Muscle layer of colon (tissue), 2 donors: Measurements from ENCODE around the gene TRIM65.
A peak's percentile ranks its signal among the peaks of the same experiment; 100 is the strongest.
"Not testable (repeated sequence)": the region's sequence is repeated elsewhere in the genome, so short reads cannot be mapped to it uniquely, and the experiment has no call there.

Source experiments
- H3K27ac ChIP-seq: one replicate; pipeline ENCODE4 v1.7.0; 2013; ENCODE audit warnings: low read depth, mild to moderate bottlenecking, low read length, moderate library complexity
- H3K27me3 ChIP-seq, 2 donors: one replicate each; pipeline ENCODE4 v1.7.0; 2013; ENCODE audit warnings: low read length in 2 of 2, mild to moderate bottlenecking in 2 of 2; ENCODE audit not compliant: insufficient read depth in 2 of 2, control insufficient read depth in 1 of 2
- H3K36me3 ChIP-seq: one replicate; pipeline ENCODE4 v1.7.0; 2013; ENCODE audit warnings: mild to moderate bottlenecking, low read length; ENCODE audit not compliant: insufficient read depth
- H3K4me1 ChIP-seq: one replicate; pipeline ENCODE4 v1.7.0; 2013; ENCODE audit warnings: mild to moderate bottlenecking, low read length; ENCODE audit not compliant: insufficient read depth
- H3K4me3 ChIP-seq, 2 donors: one replicate each; pipeline ENCODE4 v1.7.0; 2013; ENCODE audit warnings: low read length in 2 of 2, low read depth in 1 of 2, mild to moderate bottlenecking in 1 of 2, moderate library complexity in 1 of 2
- H3K9ac ChIP-seq: one replicate; pipeline ENCODE4 v1.7.0; 2013; ENCODE audit warnings: low read length
- H3K9me3 ChIP-seq: one replicate; pipeline ENCODE4 v1.7.0; 2013; ENCODE audit warnings: mild to moderate bottlenecking, low read length
- donor health status: abdominal sarcoma.
- donor health status: Adenocarcinoma of cecum.

Gene TRIM65

DNA sequence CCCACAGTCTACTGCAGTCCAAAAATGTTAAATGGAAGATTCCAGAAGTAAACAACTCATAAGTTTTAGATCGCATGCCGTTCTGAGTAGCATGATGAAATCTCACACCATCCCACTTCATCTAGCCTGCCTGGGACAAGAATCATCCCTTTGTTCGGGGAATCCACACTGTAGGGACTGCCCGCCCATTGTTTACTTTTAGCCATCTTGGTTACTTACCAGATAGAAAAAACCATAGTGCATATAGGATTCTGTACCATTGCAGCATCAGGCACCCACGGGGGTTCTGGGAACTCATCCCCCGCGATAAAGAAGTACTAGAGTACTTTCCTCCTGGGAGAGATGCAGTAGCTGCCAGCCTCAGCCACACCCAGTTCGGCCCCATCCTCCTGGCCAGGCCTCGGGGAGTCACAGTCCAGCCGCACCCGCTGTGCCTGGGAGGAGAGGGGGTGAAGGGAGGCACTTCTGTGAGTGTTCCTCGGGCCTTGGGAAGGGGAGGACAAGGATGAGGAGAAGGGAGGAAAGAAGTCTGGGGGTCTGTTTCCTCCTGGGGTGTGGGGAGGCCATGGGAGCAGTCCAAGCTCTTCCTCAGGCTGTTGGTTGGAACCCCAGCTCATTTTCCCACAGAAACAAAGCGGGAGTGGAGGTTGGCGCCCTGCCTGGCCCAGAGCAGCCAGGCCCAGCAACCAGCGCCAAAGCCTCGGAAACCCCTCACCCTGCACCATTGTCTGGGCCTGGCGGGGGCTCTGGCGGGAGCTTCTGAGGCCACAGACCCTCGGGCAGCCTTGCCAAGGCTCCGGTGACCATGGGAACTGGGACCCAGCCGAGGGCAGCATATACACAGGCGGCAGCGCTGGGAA, 27.2 kb downstream of the TRIM65 start:
- Histone ChIP-seq H3K9me3 (no peaks in the 10 kb centered on the region), H3K36me3 (peaks cover 10% of the 10 kb centered on the region), H3K9ac (peak overlapping the region; percentile 29), H3K4me1 (peaks cover 46% of the 10 kb centered on the region), H3K4me3 (peak overlapping the region in 1 of 2 donors; percentile 44), H3K27ac (peak overlapping the region; percentile 78), H3K27me3 (no peaks in the 10 kb centered on the region)

GRCh38 chr17:75868730-75869281, 27.9 kb downstream of the TRIM65 start:
- H3K9me3 ChIP-seq, H3K9ac ChIP-seq, H3K27me3 ChIP-seq, H3K4me3 ChIP-seq, H3K36me3 ChIP-seq: not testable (repeated sequence)
- Histone ChIP-seq H3K4me1 (peaks cover 38% of the 10 kb centered on the region), H3K27ac (peak overlapping the region; percentile 78)

- not testable (repeated sequence) for H3K27me3 ChIP-seq, H3K4me3 ChIP-seq, H3K9me3 ChIP-seq, H3K36me3 ChIP-seq, H3K9ac ChIP-seq, H3K27ac ChIP-seq
- H3K4me1 ChIP-seq = peaks cover 18% of the 10 kb centered on the region
These were observed 31.2 kb downstream of the TRIM65 start for GRCh38 chr17:75865404-75866188.

DNA sequence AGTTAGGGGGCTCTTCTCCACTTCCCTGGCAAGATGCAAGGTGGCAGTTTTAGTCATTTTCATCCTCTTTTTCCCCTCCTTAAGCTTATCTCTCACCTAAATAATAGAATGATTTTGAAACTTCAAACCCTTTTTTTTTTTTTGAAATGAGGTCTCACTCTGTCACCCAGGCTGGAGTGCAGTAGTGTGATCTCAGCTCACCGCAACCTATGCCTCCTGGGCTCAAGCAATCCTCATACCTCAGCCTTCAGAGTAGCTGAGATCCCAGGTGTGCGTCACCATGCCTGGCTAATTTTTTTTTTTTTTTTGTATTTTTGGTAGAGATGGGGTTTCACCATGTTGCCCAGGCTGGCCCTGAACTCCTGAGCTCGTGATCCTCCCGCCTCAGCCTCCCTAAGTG, 31.9 kb downstream of the TRIM65 start:
- not testable (repeated sequence) for H3K36me3 ChIP-seq, H3K4me3 ChIP-seq, H3K27ac ChIP-seq, H3K9ac ChIP-seq, H3K9me3 ChIP-seq, H3K27me3 ChIP-seq
- peaks cover 11% of the 10 kb centered on the region for H3K4me1 ChIP-seq

DNA sequence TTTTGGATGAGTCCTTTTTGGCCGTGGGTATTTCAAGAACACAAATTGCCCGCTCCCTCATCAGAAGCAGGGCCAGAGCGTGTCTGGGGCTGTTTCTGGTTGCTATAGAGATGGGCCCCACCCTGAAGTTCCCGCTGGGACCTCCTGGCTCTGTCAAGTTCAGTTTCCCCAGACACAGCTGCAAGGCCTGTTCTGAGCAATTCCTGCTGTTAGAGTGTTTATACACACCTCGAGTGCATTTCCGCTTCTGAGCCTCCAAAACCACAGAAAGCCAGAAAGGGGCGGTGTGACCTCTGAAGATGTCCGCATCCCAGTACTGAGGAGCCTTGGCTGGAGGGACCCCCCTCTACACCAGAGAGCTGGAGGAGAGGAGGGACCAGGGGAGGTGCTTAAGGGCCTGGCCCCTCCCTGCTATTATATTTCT, 32.3 kb downstream of the TRIM65 start:
- H3K4me3 ChIP-seq = no peak overlapping the region
- H3K9me3 ChIP-seq = no peaks in the 10 kb centered on the region
- no peaks in the 10 kb centered on the region for H3K36me3 ChIP-seq
- no peaks in the 10 kb centered on the region for H3K27me3 ChIP-seq
- no peak overlapping the region for H3K9ac ChIP-seq
- peak overlapping the region; percentile 12 for H3K27ac ChIP-seq
- peaks cover 7% of the 10 kb centered on the region for H3K4me1 ChIP-seq

GRCh38 chr17:75861927-75862317, 34.8 kb downstream of the TRIM65 start:
- H3K27ac ChIP-seq = no peak overlapping the region
- H3K4me3 ChIP-seq = no peak overlapping the region
- H3K9ac ChIP-seq = no peak overlapping the region
- no peaks in the 10 kb centered on the region for H3K36me3 ChIP-seq
- no peaks in the 10 kb centered on the region for H3K9me3 ChIP-seq
- H3K4me1 ChIP-seq = no peaks in the 10 kb centered on the region
- no peaks in the 10 kb centered on the region for H3K27me3 ChIP-seq

- H3K4me3 ChIP-seq, H3K9ac ChIP-seq, H3K27ac ChIP-seq, H3K9me3 ChIP-seq, H3K36me3 ChIP-seq, H3K27me3 ChIP-seq, H3K4me1 ChIP-seq: not testable (repeated sequence)
These were observed 37.4 kb downstream of the TRIM65 start for GRCh38 chr17:75859358-75859757.

DNA sequence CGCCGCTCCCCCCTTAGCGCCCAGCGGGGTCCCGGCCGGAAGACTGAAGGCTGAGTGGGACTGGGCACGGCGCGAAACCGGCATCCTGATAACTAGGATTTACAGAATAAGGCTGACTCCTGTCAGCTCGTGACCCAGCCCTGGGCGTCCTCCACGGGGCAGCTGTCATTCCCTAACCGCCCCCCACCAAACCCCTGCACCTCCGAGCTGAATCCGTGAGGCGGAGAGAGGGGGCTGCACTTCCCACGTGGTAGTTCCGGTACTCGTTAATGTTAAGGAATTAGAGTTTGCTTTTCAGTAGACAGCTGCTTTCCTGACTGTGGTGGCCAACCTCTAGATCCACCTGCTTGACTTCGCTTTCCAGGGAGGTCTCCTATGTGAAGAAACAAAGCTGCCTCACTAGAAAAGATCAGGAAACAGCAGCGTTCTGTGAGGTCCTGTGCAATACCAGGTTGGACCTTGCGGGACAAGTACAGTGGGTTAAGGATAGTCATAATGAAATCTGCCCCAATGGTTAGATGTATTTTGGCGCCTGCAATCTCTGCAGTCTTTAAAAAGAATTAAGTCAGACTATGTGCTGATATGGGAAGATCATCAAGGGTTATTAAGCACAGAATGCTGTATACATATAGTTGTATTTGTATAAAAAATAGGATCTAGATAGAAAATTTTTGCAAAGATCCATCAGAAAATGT, 40.5 kb downstream of the TRIM65 start:
- Histone ChIP-seq H3K9me3 (no peaks in the 10 kb centered on the region), H3K36me3 (peaks cover 3% of the 10 kb centered on the region), H3K4me3 (peak overlapping the region; percentile 59 to 82), H3K9ac (peak overlapping the region; percentile 84), H3K27me3 (no peaks in the 10 kb centered on the region), H3K4me1 (peaks cover 30% of the 10 kb centered on the region), H3K27ac (peak overlapping the region; percentile 97)

GRCh38 chr17:75855310-75856061, 41.3 kb downstream of the TRIM65 start, which contains the start of gene WBP2:
WBP2 (minus strand) TSS chr17:75855335; CDS start chr17:75855297, 38 bp downstream.
- no peaks in the 10 kb centered on the region for H3K27me3 ChIP-seq
- peak within 1 kb of the TSS; percentile 59 to 82 for H3K4me3 ChIP-seq
- no peaks in the 10 kb centered on the region for H3K9me3 ChIP-seq
- H3K27ac ChIP-seq = peak within 1 kb of the TSS; percentile 97
- peaks cover 37% of the 10 kb centered on the region for H3K4me1 ChIP-seq
- peak within 1 kb of the TSS; percentile 96 for H3K9ac ChIP-seq
- peaks cover 10% of the 10 kb centered on the region for H3K36me3 ChIP-seq

DNA sequence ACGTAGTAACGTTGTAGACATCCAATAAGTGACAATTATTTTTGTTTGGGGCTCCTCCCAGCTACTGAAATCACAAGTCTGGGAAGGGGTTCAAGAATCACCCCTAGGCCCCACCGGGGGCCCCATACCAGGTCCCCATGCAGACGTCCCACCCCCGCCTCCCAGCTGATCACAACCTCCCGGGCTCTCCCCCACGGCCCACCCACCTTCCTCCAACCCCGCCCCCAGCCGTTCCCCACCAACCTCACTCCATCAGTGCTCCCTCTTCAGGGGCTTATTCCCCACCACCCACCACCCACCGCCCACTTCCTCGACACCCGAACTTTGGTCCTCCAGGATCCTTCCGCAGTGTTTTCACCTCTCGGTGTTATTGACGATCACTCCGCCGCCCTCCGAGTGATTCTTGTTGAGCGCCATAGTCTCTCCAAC, 41.9 kb downstream of the TRIM65 start:
- Histone ChIP-seq H3K27ac (peak overlapping the region; percentile 81), H3K27me3 (no peaks in the 10 kb centered on the region), H3K9ac (peak overlapping the region; percentile 96), H3K4me3 (peak overlapping the region; percentile 38 to 82), H3K36me3 (peaks cover 16% of the 10 kb centered on the region), H3K4me1 (peaks cover 41% of the 10 kb centered on the region), H3K9me3 (no peaks in the 10 kb centered on the region)
